ENCODE measurements around the gene SNAPC1. TPM values are rescaled to one million over a fixed set of nuclear protein-coding genes. Genes with fewer than 3 reads are reported as not detected.

Gene SNAPC1
- total and polyA plus RNA-seq, 2 of the 13 experiments (the other 11 are each of a cell fraction or from before 2014, with no cell fraction given): 2.6 to 8.5 TPM

DNA sequence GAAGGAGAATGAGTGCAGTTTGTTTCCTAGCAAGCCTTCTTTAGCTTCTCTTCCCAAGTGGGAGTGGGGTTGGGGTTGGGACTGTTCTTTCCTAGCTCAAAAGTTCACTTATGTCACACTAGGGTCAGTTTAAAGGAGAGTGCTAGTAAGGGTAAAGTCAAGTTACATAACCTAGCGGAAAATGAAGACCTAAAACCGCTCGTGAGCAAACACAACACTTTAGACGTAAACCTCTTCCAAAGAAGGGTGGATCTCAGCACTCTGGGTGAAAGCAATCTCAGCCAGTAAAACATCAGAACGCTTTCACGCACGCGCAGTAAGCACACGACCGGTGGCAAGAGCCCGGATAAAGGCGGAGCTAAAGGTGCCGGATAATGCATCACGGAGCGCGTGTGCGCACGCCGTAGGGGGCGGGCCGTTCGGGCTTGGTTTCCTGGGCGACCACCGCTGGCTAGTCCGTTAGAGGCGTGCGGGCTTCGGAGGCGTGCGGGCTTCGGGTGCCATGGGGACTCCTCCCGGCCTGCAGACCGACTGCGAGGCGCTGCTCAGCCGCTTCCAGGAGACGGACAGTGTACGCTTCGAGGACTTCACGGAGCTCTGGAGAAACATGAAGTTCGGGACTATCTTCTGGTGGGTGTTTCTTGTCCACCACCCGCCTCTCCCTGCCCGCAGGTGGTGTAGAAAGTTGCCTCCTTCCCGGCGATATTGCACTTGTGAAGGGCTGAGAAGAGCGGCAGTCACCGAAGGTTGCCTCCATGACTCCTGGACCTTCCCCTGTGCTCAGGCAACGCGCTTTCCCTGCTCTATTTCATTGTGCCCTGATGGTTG lies at the start of gene SNAPC1 (continued):
- TF ChIP-seq, protein P1, sequence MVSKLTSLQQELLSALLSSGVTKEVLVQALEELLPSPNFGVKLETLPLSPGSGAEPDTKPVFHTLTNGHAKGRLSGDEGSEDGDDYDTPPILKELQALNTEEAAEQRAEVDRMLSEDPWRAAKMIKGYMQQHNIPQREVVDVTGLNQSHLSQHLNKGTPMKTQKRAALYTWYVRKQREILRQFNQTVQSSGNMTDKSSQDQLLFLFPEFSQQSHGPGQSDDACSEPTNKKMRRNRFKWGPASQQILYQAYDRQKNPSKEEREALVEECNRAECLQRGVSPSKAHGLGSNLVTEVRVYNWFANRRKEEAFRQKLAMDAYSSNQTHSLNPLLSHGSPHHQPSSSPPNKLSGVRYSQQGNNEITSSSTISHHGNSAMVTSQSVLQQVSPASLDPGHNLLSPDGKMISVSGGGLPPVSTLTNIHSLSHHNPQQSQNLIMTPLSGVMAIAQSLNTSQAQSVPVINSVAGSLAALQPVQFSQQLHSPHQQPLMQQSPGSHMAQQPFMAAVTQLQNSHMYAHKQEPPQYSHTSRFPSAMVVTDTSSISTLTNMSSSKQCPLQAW (CRISPR knock-in tag; IDR thresholded peaks at IDR 0.05): no peak
- TF ChIP-seq, protein P2, sequence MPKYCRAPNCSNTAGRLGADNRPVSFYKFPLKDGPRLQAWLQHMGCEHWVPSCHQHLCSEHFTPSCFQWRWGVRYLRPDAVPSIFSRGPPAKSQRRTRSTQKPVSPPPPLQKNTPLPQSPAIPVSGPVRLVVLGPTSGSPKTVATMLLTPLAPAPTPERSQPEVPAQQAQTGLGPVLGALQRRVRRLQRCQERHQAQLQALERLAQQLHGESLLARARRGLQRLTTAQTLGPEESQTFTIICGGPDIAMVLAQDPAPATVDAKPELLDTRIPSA (CRISPR knock-in tag; IDR thresholded peaks at IDR 0.05; ENCODE audit: borderline replicate concordance): no peak
- TF ChIP-seq ZNF124 (CRISPR knock-in tag; IDR thresholded peaks at IDR 0.05): no peak
- TF ChIP-seq KDM4B (CRISPR knock-in tag; IDR thresholded peaks at IDR 0.05): no peak; the same call in 1 of the 2 replicates
- no peak for TF ChIP-seq SMARCC2 (IDR thresholded peaks at IDR 0.05)
- TF ChIP-seq ZNF782 (CRISPR knock-in tag; IDR thresholded peaks at IDR 0.05; ENCODE audit: borderline replicate concordance): 0 out of 2 replicates have a peak, but pooled peaks have one; percentile 21
- TF ChIP-seq, protein P3, sequence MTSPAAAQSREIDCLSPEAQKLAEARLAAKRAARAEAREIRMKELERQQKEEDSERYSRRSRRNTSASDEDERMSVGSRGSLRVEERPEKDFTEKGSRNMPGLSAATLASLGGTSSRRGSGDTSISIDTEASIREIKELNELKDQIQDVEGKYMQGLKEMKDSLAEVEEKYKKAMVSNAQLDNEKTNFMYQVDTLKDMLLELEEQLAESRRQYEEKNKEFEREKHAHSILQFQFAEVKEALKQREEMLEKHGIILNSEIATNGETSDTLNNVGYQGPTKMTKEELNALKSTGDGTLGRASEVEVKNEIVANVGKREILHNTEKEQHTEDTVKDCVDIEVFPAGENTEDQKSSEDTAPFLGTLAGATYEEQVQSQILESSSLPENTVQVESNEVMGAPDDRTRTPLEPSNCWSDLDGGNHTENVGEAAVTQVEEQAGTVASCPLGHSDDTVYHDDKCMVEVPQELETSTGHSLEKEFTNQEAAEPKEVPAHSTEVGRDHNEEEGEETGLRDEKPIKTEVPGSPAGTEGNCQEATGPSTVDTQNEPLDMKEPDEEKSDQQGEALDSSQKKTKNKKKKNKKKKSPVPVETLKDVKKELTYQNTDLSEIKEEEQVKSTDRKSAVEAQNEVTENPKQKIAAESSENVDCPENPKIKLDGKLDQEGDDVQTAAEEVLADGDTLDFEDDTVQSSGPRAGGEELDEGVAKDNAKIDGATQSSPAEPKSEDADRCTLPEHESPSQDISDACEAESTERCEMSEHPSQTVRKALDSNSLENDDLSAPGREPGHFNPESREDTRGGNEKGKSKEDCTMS (CRISPR knock-in tag; conservative IDR thresholded peaks at IDR 0.05): no peak
- no peak for TF ChIP-seq FOXP1 (IDR thresholded peaks at IDR 0.05)
- TF ChIP-seq FOXP1 (CRISPR knock-in tag; IDR thresholded peaks at IDR 0.05): peak; percentile 57; the same call in 1 of the 2 replicates
- TF ChIP-seq ZNF24 (IDR thresholded peaks at IDR 0.05): no peak
- TF ChIP-seq CEBPB (IDR thresholded peaks at IDR 0.05; ENCODE audit: borderline replicate concordance, low read depth, low read length): no peak
- TF ChIP-seq, protein P4, sequence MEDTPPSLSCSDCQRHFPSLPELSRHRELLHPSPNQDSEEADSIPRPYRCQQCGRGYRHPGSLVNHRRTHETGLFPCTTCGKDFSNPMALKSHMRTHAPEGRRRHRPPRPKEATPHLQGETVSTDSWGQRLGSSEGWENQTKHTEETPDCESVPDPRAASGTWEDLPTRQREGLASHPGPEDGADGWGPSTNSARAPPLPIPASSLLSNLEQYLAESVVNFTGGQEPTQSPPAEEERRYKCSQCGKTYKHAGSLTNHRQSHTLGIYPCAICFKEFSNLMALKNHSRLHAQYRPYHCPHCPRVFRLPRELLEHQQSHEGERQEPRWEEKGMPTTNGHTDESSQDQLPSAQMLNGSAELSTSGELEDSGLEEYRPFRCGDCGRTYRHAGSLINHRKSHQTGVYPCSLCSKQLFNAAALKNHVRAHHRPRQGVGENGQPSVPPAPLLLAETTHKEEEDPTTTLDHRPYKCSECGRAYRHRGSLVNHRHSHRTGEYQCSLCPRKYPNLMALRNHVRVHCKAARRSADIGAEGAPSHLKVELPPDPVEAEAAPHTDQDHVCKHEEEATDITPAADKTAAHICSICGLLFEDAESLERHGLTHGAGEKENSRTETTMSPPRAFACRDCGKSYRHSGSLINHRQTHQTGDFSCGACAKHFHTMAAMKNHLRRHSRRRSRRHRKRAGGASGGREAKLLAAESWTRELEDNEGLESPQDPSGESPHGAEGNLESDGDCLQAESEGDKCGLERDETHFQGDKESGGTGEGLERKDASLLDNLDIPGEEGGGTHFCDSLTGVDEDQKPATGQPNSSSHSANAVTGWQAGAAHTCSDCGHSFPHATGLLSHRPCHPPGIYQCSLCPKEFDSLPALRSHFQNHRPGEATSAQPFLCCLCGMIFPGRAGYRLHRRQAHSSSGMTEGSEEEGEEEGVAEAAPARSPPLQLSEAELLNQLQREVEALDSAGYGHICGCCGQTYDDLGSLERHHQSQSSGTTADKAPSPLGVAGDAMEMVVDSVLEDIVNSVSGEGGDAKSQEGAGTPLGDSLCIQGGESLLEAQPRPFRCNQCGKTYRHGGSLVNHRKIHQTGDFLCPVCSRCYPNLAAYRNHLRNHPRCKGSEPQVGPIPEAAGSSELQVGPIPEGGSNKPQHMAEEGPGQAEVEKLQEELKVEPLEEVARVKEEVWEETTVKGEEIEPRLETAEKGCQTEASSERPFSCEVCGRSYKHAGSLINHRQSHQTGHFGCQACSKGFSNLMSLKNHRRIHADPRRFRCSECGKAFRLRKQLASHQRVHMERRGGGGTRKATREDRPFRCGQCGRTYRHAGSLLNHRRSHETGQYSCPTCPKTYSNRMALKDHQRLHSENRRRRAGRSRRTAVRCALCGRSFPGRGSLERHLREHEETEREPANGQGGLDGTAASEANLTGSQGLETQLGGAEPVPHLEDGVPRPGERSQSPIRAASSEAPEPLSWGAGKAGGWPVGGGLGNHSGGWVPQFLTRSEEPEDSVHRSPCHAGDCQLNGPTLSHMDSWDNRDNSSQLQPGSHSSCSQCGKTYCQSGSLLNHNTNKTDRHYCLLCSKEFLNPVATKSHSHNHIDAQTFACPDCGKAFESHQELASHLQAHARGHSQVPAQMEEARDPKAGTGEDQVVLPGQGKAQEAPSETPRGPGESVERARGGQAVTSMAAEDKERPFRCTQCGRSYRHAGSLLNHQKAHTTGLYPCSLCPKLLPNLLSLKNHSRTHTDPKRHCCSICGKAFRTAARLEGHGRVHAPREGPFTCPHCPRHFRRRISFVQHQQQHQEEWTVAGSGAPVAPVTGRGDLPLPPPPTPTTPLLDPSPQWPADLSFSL (CRISPR knock-in tag; IDR thresholded peaks at IDR 0.05): no peak
- TF ChIP-seq, protein P5, sequence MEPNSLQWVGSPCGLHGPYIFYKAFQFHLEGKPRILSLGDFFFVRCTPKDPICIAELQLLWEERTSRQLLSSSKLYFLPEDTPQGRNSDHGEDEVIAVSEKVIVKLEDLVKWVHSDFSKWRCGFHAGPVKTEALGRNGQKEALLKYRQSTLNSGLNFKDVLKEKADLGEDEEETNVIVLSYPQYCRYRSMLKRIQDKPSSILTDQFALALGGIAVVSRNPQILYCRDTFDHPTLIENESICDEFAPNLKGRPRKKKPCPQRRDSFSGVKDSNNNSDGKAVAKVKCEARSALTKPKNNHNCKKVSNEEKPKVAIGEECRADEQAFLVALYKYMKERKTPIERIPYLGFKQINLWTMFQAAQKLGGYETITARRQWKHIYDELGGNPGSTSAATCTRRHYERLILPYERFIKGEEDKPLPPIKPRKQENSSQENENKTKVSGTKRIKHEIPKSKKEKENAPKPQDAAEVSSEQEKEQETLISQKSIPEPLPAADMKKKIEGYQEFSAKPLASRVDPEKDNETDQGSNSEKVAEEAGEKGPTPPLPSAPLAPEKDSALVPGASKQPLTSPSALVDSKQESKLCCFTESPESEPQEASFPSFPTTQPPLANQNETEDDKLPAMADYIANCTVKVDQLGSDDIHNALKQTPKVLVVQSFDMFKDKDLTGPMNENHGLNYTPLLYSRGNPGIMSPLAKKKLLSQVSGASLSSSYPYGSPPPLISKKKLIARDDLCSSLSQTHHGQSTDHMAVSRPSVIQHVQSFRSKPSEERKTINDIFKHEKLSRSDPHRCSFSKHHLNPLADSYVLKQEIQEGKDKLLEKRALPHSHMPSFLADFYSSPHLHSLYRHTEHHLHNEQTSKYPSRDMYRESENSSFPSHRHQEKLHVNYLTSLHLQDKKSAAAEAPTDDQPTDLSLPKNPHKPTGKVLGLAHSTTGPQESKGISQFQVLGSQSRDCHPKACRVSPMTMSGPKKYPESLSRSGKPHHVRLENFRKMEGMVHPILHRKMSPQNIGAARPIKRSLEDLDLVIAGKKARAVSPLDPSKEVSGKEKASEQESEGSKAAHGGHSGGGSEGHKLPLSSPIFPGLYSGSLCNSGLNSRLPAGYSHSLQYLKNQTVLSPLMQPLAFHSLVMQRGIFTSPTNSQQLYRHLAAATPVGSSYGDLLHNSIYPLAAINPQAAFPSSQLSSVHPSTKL (CRISPR knock-in tag; IDR thresholded peaks at IDR 0.05): 0 out of 2 replicates have a peak, but pooled peaks have one; percentile 17
